Measurements from ENCODE around the gene TEKT5.

DNA sequence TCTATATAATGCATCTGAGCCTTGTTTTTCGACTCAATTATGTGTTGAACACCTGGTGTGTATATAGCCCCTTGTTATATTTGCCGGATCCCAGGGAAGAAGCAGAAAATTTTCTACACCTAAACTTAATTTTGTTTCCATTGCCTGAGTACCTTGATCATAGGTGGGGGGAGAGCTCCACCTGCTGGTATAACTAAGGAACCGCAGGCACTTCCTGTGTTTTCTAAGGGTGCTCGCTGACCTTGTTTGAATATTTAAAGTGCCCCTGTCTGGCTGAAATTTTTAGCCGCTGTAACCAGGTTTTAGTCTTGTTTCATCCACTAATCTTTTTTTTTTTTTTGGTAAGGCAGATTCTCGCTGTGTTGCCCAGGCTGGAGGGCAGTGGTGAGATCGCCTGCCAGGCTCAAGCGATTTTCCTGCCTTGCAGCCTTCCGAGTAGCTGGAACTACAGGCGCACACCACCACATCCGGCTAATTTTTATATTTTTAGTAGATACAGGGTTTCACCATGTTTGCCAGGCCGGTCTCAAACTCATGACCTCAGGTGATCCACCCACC, 42.4 kb upstream of the TEKT5 start:
- TF ChIP-seq POLR2A (IDR thresholded peaks at IDR 0.05), result no peak
- peak; percentile 51 to 98 (median 96) for TF ChIP-seq CTCF (IDR thresholded peaks at IDR 0.05)

All from body of pancreas (tissue), 4 donors.